ENCODE results near the gene PHAF1. TPM values are rescaled to one million over a fixed set of nuclear protein-coding genes. Genes with fewer than 3 reads are reported as not detected.

The PHAF1 gene
- total RNA-seq, 2 experiments from 2014 or later, result 12.4 to 13.3 TPM

- H3K27ac Mint-ChIP-seq, result no peak overlapping the region
- ChIA-PET POLR2A (interaction anchor here (0.8 to 13.2 kb wide), 5 partner anchors 15 to 149 kb away, joined by 3 to 204 read pairs (median 3); partner anchors contain the start of genes CBFB, FBXL8, HSF4 and TMEM208), CTCF (interaction anchor here (0.9 to 1.7 kb wide), 4 partner anchors 19 to 160 kb away, joined by 3 to 5 read pairs (median 4); partner anchors contain the start of genes FBXL8 and TRADD)
Measured at GRCh38 chr16:67177743-67178699, 68.3 kb downstream of the PHAF1 start.

DNA sequence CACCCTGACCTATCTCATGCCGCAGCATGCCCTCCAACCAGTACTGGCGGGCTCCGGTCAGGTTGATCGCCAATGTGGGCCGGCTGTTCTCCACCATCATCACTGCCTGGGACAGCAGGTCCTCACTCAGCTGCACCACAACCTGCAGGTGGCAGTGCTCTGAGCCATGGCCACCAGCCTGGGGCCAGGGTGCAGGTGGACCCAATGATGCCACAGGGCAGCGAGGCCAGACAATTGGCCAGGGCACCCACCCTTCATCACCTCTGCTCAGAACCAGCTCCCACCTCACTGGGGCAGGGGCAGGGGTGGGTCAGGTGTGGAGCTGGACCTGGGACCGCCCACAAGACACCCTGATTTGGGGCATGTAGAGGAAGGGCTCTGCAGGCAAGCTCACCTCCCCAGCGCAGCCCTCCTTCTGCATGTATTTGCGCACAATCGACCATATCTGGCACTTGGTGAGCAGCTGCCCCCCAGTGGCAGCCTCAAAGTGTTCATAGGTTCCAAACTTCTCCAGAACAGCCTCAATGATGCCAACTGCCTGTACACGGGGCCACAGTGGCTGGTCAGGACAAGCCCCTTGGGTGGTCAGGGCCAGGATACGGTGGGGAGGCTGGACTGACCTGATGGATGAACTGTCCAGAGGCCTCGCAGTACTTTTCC, 69.8 kb downstream of the PHAF1 start:
- no peaks in the 10 kb centered on the region for H3K9me3 Mint-ChIP-seq
- H3K36me3 Mint-ChIP-seq (ENCODE audit: low read depth), result peaks cover 20% of the 10 kb centered on the region
- peaks cover 12% of the 10 kb centered on the region for H3K27me3 Mint-ChIP-seq
- H3K4me3 Mint-ChIP-seq, result no peak overlapping the region
- DNase-seq, result peak; percentile 41
- CTCF ChIA-PET, result interaction anchor here (0.7 to 1.2 kb wide), 5 partner anchors 9 to 161 kb away, joined by 3 to 5 read pairs (median 3); partner anchors contain the start of genes FBXL8, NOL3 and TRADD
- POLR2A ChIA-PET, result interaction anchor here (1.2 to 13.2 kb wide), 2 partner anchors 9 to 17 kb away, joined by 3 to 204 read pairs; partner anchors contain the start of genes FBXL8, HSF4, NOL3 and TRADD
- H3K4me1 Mint-ChIP-seq, result peaks cover 31% of the 10 kb centered on the region
- H3K27ac Mint-ChIP-seq, result no peak overlapping the region

More at GRCh38 chr16:67177743-67178699, 68.3 kb downstream of the PHAF1 start:
- Mint-ChIP-seq H3K9me3 (no peaks in the 10 kb centered on the region), H3K27me3 (peaks cover 15% of the 10 kb centered on the region), H3K36me3 (ENCODE audit: low read depth) (peaks cover 26% of the 10 kb centered on the region), H3K4me1 (peaks cover 41% of the 10 kb centered on the region), H3K4me3 (peak overlapping the region; percentile 58)
- peak; percentile 67 for DNase-seq

- Mint-ChIP-seq H3K9me3 (no peaks in the 10 kb centered on the region), H3K27ac (no peak overlapping the region), H3K36me3 (ENCODE audit: low read depth) (peaks cover 20% of the 10 kb centered on the region), H3K27me3 (peaks cover 13% of the 10 kb centered on the region), H3K4me1 (peaks cover 37% of the 10 kb centered on the region), H3K4me3 (no peak overlapping the region)
- DNase-seq, result no peak
- ChIA-PET POLR2A (interaction anchor here (1.2 to 13.2 kb wide), 3 partner anchors 10 to 20 kb away, joined by 3 to 204 read pairs (median 59); partner anchors contain the start of genes FBXL8, HSF4, NOL3 and TRADD), CTCF (interaction anchor here (0.9 to 1.2 kb wide), 4 partner anchors 19 to 162 kb away, joined by 3 to 5 read pairs (median 4); partner anchors contain the start of genes FBXL8 and TRADD)
Measured at GRCh38 chr16:67180166-67180565, 70.4 kb downstream of the PHAF1 start.

- peaks cover 40% of the 10 kb centered on the region for H3K4me1 Mint-ChIP-seq
- ChIA-PET POLR2A (interaction anchor here (1.8 to 6.6 kb wide), 3 partner anchors 9 to 164 kb away, joined by 6 to 59 read pairs (median 57); partner anchors contain the start of genes FBXL8, NOL3 and TRADD), CTCF (interaction anchor here (1.1 kb wide), 2 partner anchors 13 to 164 kb away, joined by 3 to 6 read pairs; no protein-coding TSS in a partner anchor)
- H3K27ac Mint-ChIP-seq, result no peak overlapping the region
- peaks cover 17% of the 10 kb centered on the region for H3K36me3 Mint-ChIP-seq (ENCODE audit: low read depth)
- no peak for DNase-seq
- no peaks in the 10 kb centered on the region for H3K9me3 Mint-ChIP-seq
- no peak overlapping the region for H3K4me3 Mint-ChIP-seq
- peaks cover 20% of the 10 kb centered on the region for H3K27me3 Mint-ChIP-seq
Measured at GRCh38 chr16:67181346-67181745, 71.6 kb downstream of the PHAF1 start.

DNA sequence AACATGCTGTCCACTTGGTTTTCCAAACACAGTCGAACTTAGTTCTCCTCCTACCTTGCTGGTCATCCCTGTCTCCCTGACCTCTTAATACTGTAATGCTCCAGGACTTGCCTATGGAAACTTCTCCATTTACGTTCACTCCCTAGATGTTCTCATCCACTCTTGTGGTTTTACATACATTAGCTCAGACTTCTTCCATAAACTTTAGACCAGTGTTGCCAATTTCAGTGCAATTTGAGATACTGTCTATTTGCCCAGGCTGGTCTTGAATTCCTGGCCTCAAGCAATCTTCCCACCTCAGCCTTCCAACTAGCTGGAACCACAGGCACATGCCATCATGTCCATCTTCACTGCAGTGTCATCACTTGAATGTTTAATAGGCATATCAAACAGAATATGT, 72.5 kb downstream of the PHAF1 start:
- CTCF ChIA-PET, result interaction anchor here (0.6 to 4.2 kb wide), 7 partner anchors 8 to 380 kb away, joined by 3 to 56 read pairs (median 5); partner anchors contain the start of genes CTCF, FBXL8, HSF4 and NOL3
- POLR2A ChIA-PET, result interaction anchor here (0.6 to 6.6 kb wide), 10 partner anchors 10 to 851 kb away, joined by 3 to 59 read pairs (median 6); partner anchors contain the start of genes FBXL8, FHOD1, NOL3 and SLC9A5
- no peak overlapping the region for H3K27ac Mint-ChIP-seq
- H3K4me3 Mint-ChIP-seq, result no peak overlapping the region
- peaks cover 17% of the 10 kb centered on the region for H3K27me3 Mint-ChIP-seq
- H3K9me3 Mint-ChIP-seq, result no peaks in the 10 kb centered on the region
- H3K36me3 Mint-ChIP-seq (ENCODE audit: low read depth), result peaks cover 12% of the 10 kb centered on the region
- no peak for DNase-seq
- peaks cover 37% of the 10 kb centered on the region for H3K4me1 Mint-ChIP-seq

DNA sequence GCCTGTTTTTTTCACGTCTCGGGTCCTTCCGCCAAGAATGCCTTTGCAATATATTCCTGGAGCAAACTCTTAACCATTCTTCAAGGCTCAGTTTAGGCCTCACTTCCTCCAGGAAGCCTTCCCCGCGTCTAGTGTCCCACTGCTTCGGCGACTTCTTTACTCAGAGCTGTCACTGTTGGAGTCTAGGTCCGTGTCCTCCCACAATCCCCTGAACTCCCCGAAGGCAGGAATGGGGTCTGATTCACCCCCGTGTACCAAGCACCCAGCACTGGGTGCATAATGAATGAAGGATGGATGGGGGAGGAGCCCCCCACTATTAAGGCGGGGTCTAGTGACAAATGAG, 73.5 kb downstream of the PHAF1 start:
- Mint-ChIP-seq H3K27ac (no peak overlapping the region), H3K4me3 (no peak overlapping the region), H3K4me1 (peaks cover 29% of the 10 kb centered on the region), H3K27me3 (peaks cover 12% of the 10 kb centered on the region), H3K9me3 (no peaks in the 10 kb centered on the region), H3K36me3 (ENCODE audit: low read depth) (peaks cover 6% of the 10 kb centered on the region)
- DNase-seq, result no peak
- ChIA-PET CTCF (interaction anchor here (1.4 to 4.2 kb wide), 5 partner anchors 13 to 61 kb away, joined by 3 to 56 read pairs (median 6); partner anchors contain the start of genes FBXL8, HSF4, NOL3 and TRADD), POLR2A (interaction anchor here (0.8 to 6.6 kb wide), 9 partner anchors 11 to 199 kb away, joined by 3 to 59 read pairs (median 6); partner anchors contain the start of genes FBXL8, FHOD1, NOL3 and SLC9A5)

- H3K4me1 Mint-ChIP-seq, result peaks cover 24% of the 10 kb centered on the region
- H3K27me3 Mint-ChIP-seq, result peaks cover 10% of the 10 kb centered on the region
- DNase-seq, result peak; percentile 96
- CTCF ChIA-PET, result interaction anchor here (1.4 to 4.2 kb wide), 13 partner anchors 13 to 230 kb away, joined by 3 to 56 read pairs (median 6); partner anchors contain the start of genes FBXL8, FHOD1, HSF4 and NOL3
- POLR2A ChIA-PET, result interaction anchor here (0.5 to 6.6 kb wide), 10 partner anchors 12 to 635 kb away, joined by 3 to 59 read pairs (median 6); partner anchors contain the start of genes FBXL8, FHOD1, NOL3 and SLC9A5
- peaks cover 5% of the 10 kb centered on the region for H3K36me3 Mint-ChIP-seq (ENCODE audit: low read depth)
- H3K4me3 Mint-ChIP-seq, result peak within 1 kb of the TSS; percentile 78
- no peak within 1 kb of the TSS for H3K27ac Mint-ChIP-seq
- no peaks in the 10 kb centered on the region for H3K9me3 Mint-ChIP-seq
Measured at GRCh38 chr16:67183627-67184452, 74.1 kb downstream of the PHAF1 start, which contains the start of gene MATCAP1. Gene MATCAP1, minus strand, starts transcription at chr16:67183963. Its CDS starts 3,353 bp downstream, at chr16:67180610.

DNA sequence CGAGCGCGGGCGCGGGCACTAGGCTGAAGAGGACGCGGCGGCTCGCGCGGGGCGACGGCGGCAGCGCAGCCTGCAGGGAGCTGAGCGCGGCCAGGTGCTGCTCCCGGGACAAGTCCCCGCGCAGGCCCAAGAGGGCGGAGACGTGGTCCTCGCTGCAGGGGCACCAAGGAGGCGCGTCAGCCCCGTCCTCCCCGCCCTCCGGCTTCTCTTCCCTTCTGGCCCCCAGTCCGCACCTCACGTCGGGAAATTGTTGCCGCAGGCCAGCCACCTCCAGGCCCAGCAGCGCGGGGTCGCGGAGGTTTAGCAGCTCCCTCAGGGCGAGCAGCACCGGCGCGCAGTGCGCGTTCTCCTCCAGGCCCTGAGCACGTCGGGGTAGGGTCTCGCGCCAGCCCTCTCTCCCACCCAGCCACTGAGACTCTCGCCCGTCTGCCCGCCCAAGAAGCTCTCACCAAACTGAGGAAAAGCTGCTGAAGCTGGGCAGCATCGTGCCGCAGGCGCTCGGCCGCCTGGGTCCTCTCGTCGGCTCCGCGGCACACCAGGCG, 74.8 kb downstream of the PHAF1 start:
- H3K36me3 Mint-ChIP-seq (ENCODE audit: low read depth), result peaks cover 3% of the 10 kb centered on the region
- H3K27me3 Mint-ChIP-seq, result peaks cover 8% of the 10 kb centered on the region
- CTCF ChIA-PET, result interaction anchor here (0.5 to 4.2 kb wide), 18 partner anchors 13 to 240 kb away, joined by 3 to 56 read pairs (median 6); partner anchors contain the start of genes B3GNT9, FBXL8, FHOD1 and TMEM208
- peaks cover 19% of the 10 kb centered on the region for H3K4me1 Mint-ChIP-seq
- no peak overlapping the region for H3K27ac Mint-ChIP-seq
- DNase-seq, result no peak
- H3K4me3 Mint-ChIP-seq, result peak overlapping the region; percentile 78
- POLR2A ChIA-PET, result interaction anchor here (0.7 to 6.6 kb wide), 7 partner anchors 12 to 171 kb away, joined by 3 to 59 read pairs (median 6); partner anchors contain the start of genes B3GNT9, FBXL8, FHOD1 and NOL3
- no peaks in the 10 kb centered on the region for H3K9me3 Mint-ChIP-seq

- peak; percentile 87 for DNase-seq
- POLR2A ChIA-PET, result interaction anchor here (0.7 to 6.6 kb wide), 8 partner anchors 13 to 174 kb away, joined by 3 to 59 read pairs (median 6); partner anchors contain the start of genes B3GNT9, FBXL8, NOL3 and TRADD
- Mint-ChIP-seq H3K9me3 (no peaks in the 10 kb centered on the region), H3K27me3 (peaks cover 8% of the 10 kb centered on the region), H3K4me3 (peak overlapping the region; percentile 78), H3K36me3 (ENCODE audit: low read depth) (no peaks in the 10 kb centered on the region), H3K27ac (peak overlapping the region; percentile 63), H3K4me1 (peaks cover 16% of the 10 kb centered on the region)
- CTCF ChIA-PET, result interaction anchor here (0.5 to 4.2 kb wide), 21 partner anchors 11 to 241 kb away, joined by 3 to 56 read pairs (median 5); partner anchors contain the start of genes B3GNT9, FBXL8, FHOD1 and TMEM208
Measured at GRCh38 chr16:67184995-67185650, 75.4 kb downstream of the PHAF1 start.

- POLR2A ChIA-PET, result interaction anchor here (1.0 to 6.6 kb wide), 7 partner anchors 13 to 174 kb away, joined by 3 to 59 read pairs (median 6); partner anchors contain the start of genes B3GNT9, FBXL8, NOL3 and TRADD
- DNase-seq, result no peak
- Mint-ChIP-seq H3K27ac (no peak overlapping the region), H3K4me1 (peaks cover 16% of the 10 kb centered on the region), H3K4me3 (peak overlapping the region; percentile 78), H3K27me3 (peaks cover 8% of the 10 kb centered on the region), H3K9me3 (no peaks in the 10 kb centered on the region), H3K36me3 (ENCODE audit: low read depth) (no peaks in the 10 kb centered on the region)
- CTCF ChIA-PET, result interaction anchor here (0.7 to 4.2 kb wide), 19 partner anchors 11 to 242 kb away, joined by 3 to 56 read pairs (median 6); partner anchors contain the start of genes B3GNT9, FBXL8, FHOD1 and TMEM208
Measured at GRCh38 chr16:67185651-67186134, 76.0 kb downstream of the PHAF1 start.
